ENCODE data around the gene TNS1. TPM values are rescaled to one million over a fixed set of nuclear protein-coding genes. Genes with fewer than 3 reads are reported as not detected.

Gene TNS1
- total RNA-seq, 1 experiment from 2014 or later, result 6.2 TPM

- no peaks in the 10 kb centered on the region for H3K27me3 ChIP-seq (ENCODE audit: insufficient read depth, low read length)
- no peak overlapping the region for H3K4me3 ChIP-seq (replicated peaks in 1 of 2; ENCODE audit: low read depth in 1 of 2, low read length in 2 of 2)
- ATAC-seq (no peak), DNase-seq (ENCODE audit: low read depth, low spot score) (no peak)
- no peak overlapping the region for H3K27ac ChIP-seq (ENCODE audit: low read depth, low read length)
- no peak for TF ChIP-seq ZBTB33 (IDR thresholded peaks at IDR 0.05; ENCODE audit: extremely low read depth, insufficient replicate concordance, low read length)
- no peak for TF ChIP-seq POLR2AphosphoS5 (IDR thresholded peaks at IDR 0.05; ENCODE audit: low read depth, low read length)
- no peak for TF ChIP-seq ATF3 (IDR thresholded peaks at IDR 0.05)
- TF ChIP-seq FOSL1 (IDR thresholded peaks at IDR 0.05; ENCODE audit: low read depth), result no peak
- no peak for TF ChIP-seq JUND (IDR thresholded peaks at IDR 0.05)
- RAD21 ChIA-PET (ENCODE audit: low non-redundant PET in 1 of 2, low total read pairs in 2 of 2, uncharacterized antibody in 2 of 2, unreplicated experiment in 2 of 2), result interaction anchor here in 1 of 2 experiments (1.0 to 1.3 kb wide), 2 partner anchors 101 to 202 kb away, joined by 4 to 5 read pairs; no protein-coding TSS in a partner anchor
- CTCF ChIA-PET, result interaction anchor here (0.5 to 1.8 kb wide), 4 partner anchors 23 to 201 kb away, joined by 5 to 26 read pairs (median 6); no protein-coding TSS in a partner anchor
- H3K4me1 ChIP-seq (ENCODE audit: control insufficient read depth in 1 of 2, insufficient read depth in 2 of 2, low read length in 2 of 2), result peaks cover 10 to 17% of the 10 kb centered on the region in 2 experiments
- H3K4me2 ChIP-seq (ENCODE audit: low read length), result no peak overlapping the region
- no peaks in the 10 kb centered on the region for H3K36me3 ChIP-seq (ENCODE audit: control insufficient read depth in 1 of 2, insufficient read depth in 2 of 2, low read length in 2 of 2)
- no peak overlapping the region for H2AFZ ChIP-seq (ENCODE audit: low read depth, low read length, poor library complexity, severe bottlenecking)
- no peak overlapping the region for H3K9ac ChIP-seq (ENCODE audit: low read length)
- H3K9me2 ChIP-seq (ENCODE audit: insufficient read depth), result no peaks in the 10 kb centered on the region
- no peaks in the 10 kb centered on the region for H3K79me2 ChIP-seq (ENCODE audit: insufficient read depth, low read length)
- H4K20me1 ChIP-seq (ENCODE audit: insufficient read depth), result no peaks in the 10 kb centered on the region
- intact Hi-C loops (cut with micrococcal nuclease), result loop anchor here (5.0 kb wide), 1 partner anchor 55 kb away; no protein-coding TSS in a partner anchor
- POLR2A ChIA-PET, result interaction anchor here (1.0 kb wide), 1 partner anchor 202 kb away, joined by 4 read pairs; no protein-coding TSS in a partner anchor
- H3K9me3 ChIP-seq (ENCODE audit: control insufficient read depth in 1 of 2, insufficient read depth in 1 of 2, low read depth in 1 of 2, low read length in 2 of 2), result no peaks in the 10 kb centered on the region
- no TSS peak for BruUV-seq (replicated peaks)
These were observed 15.4 kb downstream of the TNS1 start for GRCh38 chr2:217987391-217987790.

Measured in HCT116 (cell line).